ENCODE results near the gene STARD7.

- TF ChIP-seq CTCF (IDR thresholded peaks at IDR 0.05) (no peak), EZH2 (IDR thresholded peaks at IDR 0.05; ENCODE audit: borderline replicate concordance, insufficient read depth, low read depth, low read length, poor library complexity, severe bottlenecking) (no peak)
Measured at GRCh38 chr2:96135621-96136020, 73.0 kb downstream of the STARD7 start.

All from B cell (primary cell).